ENCODE data around the gene PEX26. TPM values are rescaled to one million over a fixed set of nuclear protein-coding genes. Genes with fewer than 3 reads are reported as not detected.
A peak's percentile ranks its signal among the peaks of the same experiment; 100 is the strongest.
"Not testable (repeated sequence)": the region's sequence is repeated elsewhere in the genome, so short reads cannot be mapped to it uniquely, and the experiment has no call there.

Gene PEX26
- total RNA-seq, 1 donor from 2014 or later = 43.5 TPM

DNA sequence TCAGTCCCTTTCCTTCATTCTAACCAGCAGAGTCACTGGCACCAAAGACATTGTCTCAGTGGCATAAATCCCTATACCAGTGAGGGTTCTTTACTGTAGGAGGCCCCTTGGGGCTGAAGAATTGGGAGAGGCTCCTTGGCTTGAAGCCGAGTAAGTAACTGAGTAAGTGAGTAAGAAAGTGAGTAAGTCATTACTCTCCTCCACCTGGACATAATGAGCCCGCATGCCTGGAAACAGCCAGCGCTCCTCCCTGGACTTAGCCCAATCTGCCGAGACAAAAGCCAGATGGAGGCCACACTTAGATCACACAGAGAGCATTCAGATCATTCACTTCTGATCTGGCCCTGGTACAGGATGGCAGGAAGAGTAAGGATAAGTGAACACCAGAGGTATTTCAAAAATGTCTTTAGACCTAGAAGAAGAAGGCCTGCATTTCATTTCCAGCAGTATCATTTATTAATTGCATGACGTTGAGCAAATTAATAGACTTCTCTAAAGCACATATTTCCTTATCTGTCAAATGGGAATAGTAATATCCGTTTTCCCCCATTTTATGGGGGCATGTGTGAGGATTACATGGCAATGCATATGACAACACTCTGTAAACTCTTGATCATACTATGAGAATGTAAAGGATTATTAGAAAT lies 45.2 kb upstream of the PEX26 start:
- no peak for DNase-seq (ENCODE audit: extremely low spot score, unreplicated experiment)
- H3K4me3 Mint-ChIP-seq (ENCODE audit: unreplicated experiment) = no peak overlapping the region
- no peaks in the 10 kb centered on the region for H3K9me3 Mint-ChIP-seq (ENCODE audit: unreplicated experiment)
- peaks cover 24% of the 10 kb centered on the region for H3K4me1 Mint-ChIP-seq (ENCODE audit: unreplicated experiment)
- peak overlapping the region; percentile 42 for H3K27ac Mint-ChIP-seq (ENCODE audit: unreplicated experiment)
- peaks cover 4% of the 10 kb centered on the region for H3K27me3 Mint-ChIP-seq (ENCODE audit: unreplicated experiment)
- TF ChIP-seq, protein P1, sequence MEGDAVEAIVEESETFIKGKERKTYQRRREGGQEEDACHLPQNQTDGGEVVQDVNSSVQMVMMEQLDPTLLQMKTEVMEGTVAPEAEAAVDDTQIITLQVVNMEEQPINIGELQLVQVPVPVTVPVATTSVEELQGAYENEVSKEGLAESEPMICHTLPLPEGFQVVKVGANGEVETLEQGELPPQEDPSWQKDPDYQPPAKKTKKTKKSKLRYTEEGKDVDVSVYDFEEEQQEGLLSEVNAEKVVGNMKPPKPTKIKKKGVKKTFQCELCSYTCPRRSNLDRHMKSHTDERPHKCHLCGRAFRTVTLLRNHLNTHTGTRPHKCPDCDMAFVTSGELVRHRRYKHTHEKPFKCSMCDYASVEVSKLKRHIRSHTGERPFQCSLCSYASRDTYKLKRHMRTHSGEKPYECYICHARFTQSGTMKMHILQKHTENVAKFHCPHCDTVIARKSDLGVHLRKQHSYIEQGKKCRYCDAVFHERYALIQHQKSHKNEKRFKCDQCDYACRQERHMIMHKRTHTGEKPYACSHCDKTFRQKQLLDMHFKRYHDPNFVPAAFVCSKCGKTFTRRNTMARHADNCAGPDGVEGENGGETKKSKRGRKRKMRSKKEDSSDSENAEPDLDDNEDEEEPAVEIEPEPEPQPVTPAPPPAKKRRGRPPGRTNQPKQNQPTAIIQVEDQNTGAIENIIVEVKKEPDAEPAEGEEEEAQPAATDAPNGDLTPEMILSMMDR (IDR thresholded peaks at IDR 0.05) = no peak
- H3K36me3 Mint-ChIP-seq (ENCODE audit: unreplicated experiment) = no peaks in the 10 kb centered on the region

DNA sequence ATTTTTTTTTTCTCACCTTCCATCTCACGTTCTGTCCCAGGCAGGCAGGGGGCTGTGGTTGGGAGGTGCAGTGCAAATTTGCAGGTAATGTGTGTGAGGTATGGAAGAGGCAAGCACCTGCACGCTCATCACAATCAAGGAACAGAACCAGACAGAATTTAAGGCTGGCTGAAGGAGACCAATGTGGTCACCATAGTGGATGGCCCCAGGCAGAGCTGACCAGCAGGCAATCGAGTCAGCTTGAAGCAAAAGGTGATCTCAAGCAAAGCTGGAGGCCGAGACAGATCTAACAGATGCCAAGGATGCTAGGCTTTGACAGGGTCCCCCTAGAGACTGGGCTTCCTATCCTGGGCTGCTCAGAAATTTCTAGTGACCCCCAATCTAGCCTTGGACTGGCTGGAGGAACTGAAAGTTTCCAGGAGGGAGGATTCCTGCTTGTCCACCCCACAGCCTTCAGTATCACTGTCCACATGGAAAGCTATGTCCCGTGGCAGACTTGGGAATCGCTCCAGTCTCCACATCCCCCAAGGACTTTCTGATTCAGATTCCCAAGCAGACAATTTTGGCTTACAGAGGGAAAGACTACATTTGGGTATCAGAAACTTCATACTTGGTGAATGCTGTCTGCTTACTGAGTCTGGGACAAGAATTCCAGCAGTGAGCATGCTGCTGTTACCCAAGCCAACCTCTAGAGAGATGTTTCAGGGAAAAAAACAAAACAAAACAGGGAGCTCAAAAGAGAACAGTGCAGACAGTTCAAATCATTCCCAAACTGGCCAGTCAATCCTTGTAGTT lies 44.4 kb upstream of the PEX26 start:
- Mint-ChIP-seq H3K4me1 (ENCODE audit: unreplicated experiment) (peaks cover 24% of the 10 kb centered on the region), H3K27ac (ENCODE audit: unreplicated experiment) (peak overlapping the region; percentile 32), H3K36me3 (ENCODE audit: unreplicated experiment) (no peaks in the 10 kb centered on the region), H3K4me3 (ENCODE audit: unreplicated experiment) (no peak overlapping the region), H3K27me3 (ENCODE audit: unreplicated experiment) (peaks cover 4% of the 10 kb centered on the region), H3K9me3 (ENCODE audit: unreplicated experiment) (no peaks in the 10 kb centered on the region)
- TF ChIP-seq, protein P1 (IDR thresholded peaks at IDR 0.05) = no peak
- no peak for DNase-seq (ENCODE audit: extremely low spot score, unreplicated experiment)

DNA sequence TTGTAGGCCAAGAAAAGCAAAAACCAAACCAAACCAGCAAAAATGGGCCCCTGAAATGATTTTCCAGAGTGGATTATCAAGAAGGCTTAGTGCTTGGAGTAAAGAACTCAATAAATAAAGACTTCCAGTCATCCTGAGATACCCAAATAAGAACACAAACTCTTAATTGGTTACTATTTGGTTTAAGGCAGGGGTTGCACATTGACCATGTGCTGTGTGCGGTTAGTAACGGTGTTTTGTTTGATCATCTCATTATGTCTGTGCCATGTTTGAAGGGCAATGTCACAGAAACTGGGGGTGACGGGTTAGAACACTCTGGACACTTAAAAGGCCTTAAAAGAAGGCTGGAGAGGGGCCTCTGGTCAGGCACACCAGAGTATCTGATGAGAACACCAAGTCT lies 43.7 kb upstream of the PEX26 start:
- Mint-ChIP-seq H3K27me3 (ENCODE audit: unreplicated experiment) (peaks cover 4% of the 10 kb centered on the region), H3K9me3 (ENCODE audit: unreplicated experiment) (no peaks in the 10 kb centered on the region), H3K36me3 (ENCODE audit: unreplicated experiment) (no peaks in the 10 kb centered on the region), H3K4me3 (ENCODE audit: unreplicated experiment) (no peak overlapping the region), H3K27ac (ENCODE audit: unreplicated experiment) (peak overlapping the region; percentile 32), H3K4me1 (ENCODE audit: unreplicated experiment) (peaks cover 24% of the 10 kb centered on the region)
- DNase-seq (ENCODE audit: extremely low spot score, unreplicated experiment) = no peak
- TF ChIP-seq, protein P1 (IDR thresholded peaks at IDR 0.05) = no peak

DNA sequence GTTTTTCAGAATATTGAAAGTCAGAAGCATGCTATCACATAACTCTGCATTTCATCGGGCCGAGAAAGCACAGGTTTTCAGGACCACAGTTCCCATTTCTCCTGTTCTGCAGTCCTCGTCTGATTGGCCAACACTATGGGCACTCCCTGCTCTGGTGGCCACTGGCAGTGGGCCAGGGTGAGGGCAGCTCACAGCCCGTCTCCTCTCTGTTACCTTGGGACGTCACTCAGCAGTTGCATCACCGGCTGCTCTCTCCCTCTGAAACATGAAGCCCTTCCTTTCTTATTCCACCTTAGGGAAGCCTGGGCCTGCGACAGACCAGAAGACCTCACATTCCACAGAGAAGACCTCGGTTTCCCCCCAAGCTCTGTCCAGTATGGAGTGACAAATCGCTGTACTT lies 42.0 kb upstream of the PEX26 start:
- Mint-ChIP-seq H3K36me3 (ENCODE audit: unreplicated experiment) (no peaks in the 10 kb centered on the region), H3K4me1 (ENCODE audit: unreplicated experiment) (peaks cover 24% of the 10 kb centered on the region), H3K27ac (ENCODE audit: unreplicated experiment) (no peak overlapping the region), H3K9me3 (ENCODE audit: unreplicated experiment) (no peaks in the 10 kb centered on the region), H3K4me3 (ENCODE audit: unreplicated experiment) (no peak overlapping the region), H3K27me3 (ENCODE audit: unreplicated experiment) (no peaks in the 10 kb centered on the region)
- TF ChIP-seq, protein P1 (IDR thresholded peaks at IDR 0.05) = no peak
- DNase-seq (ENCODE audit: extremely low spot score, unreplicated experiment) = no peak

DNA sequence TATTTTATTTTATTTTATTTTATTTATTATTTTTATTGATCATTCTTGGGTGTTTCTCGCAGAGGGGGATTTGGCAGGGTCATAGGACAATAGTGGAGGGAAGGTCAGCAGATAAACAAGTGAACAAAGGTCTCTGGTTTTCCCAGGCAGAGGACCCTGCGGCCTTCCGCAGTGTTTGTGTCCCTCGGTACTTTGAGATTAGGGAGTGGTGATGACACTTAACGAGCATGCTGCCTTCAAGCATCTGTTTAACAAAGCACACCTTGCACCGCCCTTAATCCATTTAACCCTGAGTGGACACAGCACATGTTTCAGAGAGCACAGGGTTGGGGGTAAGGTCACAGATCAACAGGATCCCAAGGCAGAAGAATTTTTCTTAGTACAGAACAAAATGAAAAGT lies 36.9 kb upstream of the PEX26 start:
- H3K27me3 Mint-ChIP-seq (ENCODE audit: unreplicated experiment); H3K9me3 Mint-ChIP-seq (ENCODE audit: unreplicated experiment); DNase-seq (ENCODE audit: extremely low spot score, unreplicated experiment); H3K36me3 Mint-ChIP-seq (ENCODE audit: unreplicated experiment); H3K27ac Mint-ChIP-seq (ENCODE audit: unreplicated experiment); H3K4me3 Mint-ChIP-seq (ENCODE audit: unreplicated experiment): not testable (repeated sequence)
- H3K4me1 Mint-ChIP-seq (ENCODE audit: unreplicated experiment) = peaks cover 20% of the 10 kb centered on the region

All from osteocyte (in vitro differentiated cells).